ENCODE measurements around the gene SLC2A11. TPM values are rescaled to one million over a fixed set of nuclear protein-coding genes. Genes with fewer than 3 reads are reported as not detected.
"Not testable (repeated sequence)": the region's sequence is repeated elsewhere in the genome, so short reads cannot be mapped to it uniquely, and the experiment has no call there.

The SLC2A11 gene
- total and polyA plus RNA-seq, 2 experiments from 2014 or later: 6.1 to 16.6 TPM

DNA sequence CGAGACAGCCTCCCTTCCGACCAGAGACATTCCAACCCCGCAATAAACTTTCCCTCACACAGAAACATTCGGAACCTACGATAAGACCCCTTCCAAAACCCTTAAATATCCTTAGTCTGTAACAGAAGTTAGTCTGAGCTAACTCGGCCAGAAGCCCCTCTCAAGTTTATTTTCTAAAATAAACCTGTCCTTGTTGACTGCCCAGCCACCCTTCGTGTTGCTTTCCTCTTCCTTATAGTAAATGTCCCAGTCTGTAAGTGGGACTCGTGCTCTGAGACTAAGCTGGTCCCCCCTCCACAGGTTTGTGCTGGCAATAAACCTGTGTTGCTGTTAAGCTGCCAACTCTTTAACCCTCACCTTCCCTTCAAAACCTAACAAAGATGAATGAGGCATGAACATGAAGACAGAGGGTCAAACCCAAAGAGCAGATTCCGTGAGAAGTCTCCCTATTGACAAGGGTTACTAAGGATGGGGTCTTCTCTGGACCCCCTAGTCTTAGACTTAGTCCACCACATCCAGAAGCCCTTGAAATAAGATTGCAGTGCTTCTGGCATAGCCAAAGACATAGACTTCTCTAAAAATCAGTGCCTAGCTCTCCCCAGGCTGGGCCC, 54.7 kb downstream of the SLC2A11 start:
- in situ Hi-C loops (cut with MboI): no loop called here
- H3F3A ChIP-seq (ENCODE audit: insufficient read depth): peaks cover 17% of the 10 kb centered on the region
- H3K4me1 ChIP-seq (ENCODE audit: insufficient read depth): peaks cover 6% of the 10 kb centered on the region
- H3K27ac ChIP-seq: no peak overlapping the region
- no peaks in the 10 kb centered on the region for H4K20me1 ChIP-seq (ENCODE audit: insufficient read depth)
- no peak overlapping the region for H3K9ac ChIP-seq
- no peak overlapping the region for H2AFZ ChIP-seq
- TF ChIP-seq EZH2phosphoT487 (IDR thresholded peaks at IDR 0.05; ENCODE audit: insufficient read depth, low read depth) (no peak), EZH2 (IDR thresholded peaks at IDR 0.05; ENCODE audit: insufficient read depth, poor library complexity, severe bottlenecking) (no peak)
- no peak overlapping the region for H3K4me2 ChIP-seq (ENCODE audit: unreplicated experiment)
- DNase-seq: no peak
- WGBS, 2 experiments (ENCODE audit: low coverage in 1 of 2, low lambda C conversion rate in 2 of 2, missing lambda C conversion rate in 2 of 2): 89 to 90% methylated on average over 9 of the region's 9 CpGs
- H3K36me3 ChIP-seq (ENCODE audit: low read depth): no peaks in the 10 kb centered on the region
- no peaks in the 10 kb centered on the region for H3K9me3 ChIP-seq (ENCODE audit: low read depth)
- no peak overlapping the region for H3K4me3 ChIP-seq
- H3K79me2 ChIP-seq (ENCODE audit: insufficient read depth): no peaks in the 10 kb centered on the region
- no peaks in the 10 kb centered on the region for H3K9me2 ChIP-seq (ENCODE audit: insufficient read depth)
- no peaks in the 10 kb centered on the region for H3K27me3 ChIP-seq (replicated peaks; ENCODE audit: insufficient read depth)

DNA sequence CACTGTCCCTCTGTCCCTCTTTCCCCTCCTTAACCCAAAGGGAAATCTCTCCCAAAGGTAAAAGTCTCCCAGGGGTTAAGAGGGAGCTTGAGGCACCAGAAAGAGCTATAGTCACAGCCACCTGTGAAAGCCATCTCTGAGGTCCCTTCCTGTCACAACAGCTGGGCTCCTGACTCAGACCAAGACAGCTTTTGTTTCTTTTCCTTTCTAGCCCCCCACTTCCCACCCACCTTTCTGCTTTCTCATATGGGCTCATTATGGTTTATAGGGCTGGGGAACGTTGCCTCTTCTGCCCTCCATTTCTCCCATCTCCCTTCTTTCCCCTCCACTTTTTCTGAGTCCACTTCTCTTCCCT, 55.6 kb downstream of the SLC2A11 start:
- peak overlapping the region; percentile 87 for H2AFZ ChIP-seq
- H3K9me2 ChIP-seq (ENCODE audit: insufficient read depth): no peaks in the 10 kb centered on the region
- H3K4me1 ChIP-seq (ENCODE audit: insufficient read depth): peaks cover 6% of the 10 kb centered on the region
- H3F3A ChIP-seq (ENCODE audit: insufficient read depth): peaks cover 17% of the 10 kb centered on the region
- in situ Hi-C loops (cut with MboI): no loop called here
- no peaks in the 10 kb centered on the region for H4K20me1 ChIP-seq (ENCODE audit: insufficient read depth)
- H3K27ac ChIP-seq: peak overlapping the region; percentile 75
- peak overlapping the region; percentile 85 for H3K4me2 ChIP-seq (ENCODE audit: unreplicated experiment)
- no peaks in the 10 kb centered on the region for H3K9me3 ChIP-seq (ENCODE audit: low read depth)
- no peaks in the 10 kb centered on the region for H3K36me3 ChIP-seq (ENCODE audit: low read depth)
- peak overlapping the region; percentile 89 for H3K9ac ChIP-seq
- no peak for DNase-seq
- H3K4me3 ChIP-seq: peak overlapping the region; percentile 86
- no peaks in the 10 kb centered on the region for H3K27me3 ChIP-seq (replicated peaks; ENCODE audit: insufficient read depth)
- 0% methylated on average over 1 of the region's 1 CpG for WGBS, 2 experiments (ENCODE audit: low coverage in 1 of 2, low lambda C conversion rate in 2 of 2, missing lambda C conversion rate in 2 of 2)
- TF ChIP-seq EZH2phosphoT487 (IDR thresholded peaks at IDR 0.05; ENCODE audit: insufficient read depth, low read depth) (no peak), EZH2 (IDR thresholded peaks at IDR 0.05; ENCODE audit: insufficient read depth, poor library complexity, severe bottlenecking) (no peak)
- no peaks in the 10 kb centered on the region for H3K79me2 ChIP-seq (ENCODE audit: insufficient read depth)

DNA sequence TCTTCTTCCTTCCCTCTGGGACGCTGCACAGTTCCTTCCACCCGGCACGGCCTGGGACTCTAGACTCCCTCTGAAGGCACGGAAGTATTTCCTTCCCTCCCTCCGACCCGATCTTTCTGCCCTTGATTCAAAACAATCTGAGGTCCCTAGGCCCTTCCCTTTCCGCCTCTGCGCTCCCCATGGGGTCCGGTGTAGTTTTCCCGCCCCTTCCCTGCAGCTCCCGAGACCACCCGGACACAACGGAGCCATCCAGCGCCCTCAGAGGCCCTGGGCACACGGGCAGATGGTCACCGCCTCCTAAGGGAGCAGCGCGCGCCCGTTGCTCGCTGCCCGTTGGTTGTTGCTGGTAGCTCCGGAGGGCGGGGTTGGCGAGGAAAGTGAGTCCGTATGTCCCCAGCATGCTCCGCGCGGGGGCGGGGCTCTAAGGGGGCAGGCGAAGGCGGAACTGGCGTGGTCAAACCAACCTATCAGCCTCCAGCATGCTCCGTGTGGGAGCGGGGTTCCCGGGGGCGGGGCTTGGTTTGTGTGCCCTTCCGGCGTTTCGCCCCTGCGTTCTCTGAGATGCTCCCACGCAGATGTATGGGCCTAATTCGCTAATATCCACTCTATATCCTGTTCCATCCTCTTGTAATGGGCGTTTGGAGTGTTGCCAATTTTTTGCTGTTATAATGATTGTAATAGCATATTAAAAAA, 56.1 kb downstream of the SLC2A11 start:
- in situ Hi-C loops (cut with MboI): no loop called here
- Histone ChIP-seq H3K9me3 (ENCODE audit: low read depth) (no peaks in the 10 kb centered on the region), H4K20me1 (ENCODE audit: insufficient read depth) (no peaks in the 10 kb centered on the region), H3F3A (ENCODE audit: insufficient read depth) (peaks cover 17% of the 10 kb centered on the region), H3K9ac (peak overlapping the region; percentile 89), H3K4me3 (peak overlapping the region; percentile 86), H3K79me2 (ENCODE audit: insufficient read depth) (no peaks in the 10 kb centered on the region), H3K36me3 (ENCODE audit: low read depth) (no peaks in the 10 kb centered on the region), H3K27me3 (replicated peaks; ENCODE audit: insufficient read depth) (no peaks in the 10 kb centered on the region), H3K4me1 (ENCODE audit: insufficient read depth) (peaks cover 6% of the 10 kb centered on the region), H3K9me2 (ENCODE audit: insufficient read depth) (no peaks in the 10 kb centered on the region), H3K27ac (peak overlapping the region; percentile 75), H3K4me2 (ENCODE audit: unreplicated experiment) (peak overlapping the region; percentile 85), H2AFZ (peak overlapping the region; percentile 87)
- DNase-seq: peak; percentile 100
- 1% methylated on average over 44 of the region's 44 CpGs for WGBS, 2 experiments (ENCODE audit: low coverage in 1 of 2, low lambda C conversion rate in 2 of 2, missing lambda C conversion rate in 2 of 2)
- no peak for TF ChIP-seq EZH2 (IDR thresholded peaks at IDR 0.05; ENCODE audit: insufficient read depth, poor library complexity, severe bottlenecking)
- no peak for TF ChIP-seq EZH2phosphoT487 (IDR thresholded peaks at IDR 0.05; ENCODE audit: insufficient read depth, low read depth)

DNA sequence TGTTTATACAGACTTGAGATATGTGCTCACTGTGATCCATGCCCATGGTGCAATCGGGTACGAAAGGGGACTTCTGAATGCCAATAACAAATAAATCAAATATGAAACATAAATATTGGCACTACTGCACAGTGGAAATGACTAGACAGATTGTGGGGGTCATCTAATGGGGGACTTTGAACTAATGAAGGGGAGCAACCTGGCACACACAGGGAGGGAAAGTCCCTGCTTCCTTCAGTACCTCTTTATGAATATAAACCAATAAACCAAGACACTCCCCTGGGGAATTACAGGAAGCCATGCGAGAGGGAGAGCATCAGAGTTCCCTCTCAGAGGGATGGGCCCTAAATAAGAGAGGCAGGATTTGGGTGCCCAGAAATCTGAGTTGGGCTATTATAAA, 57.6 kb downstream of the SLC2A11 start:
- Histone ChIP-seq H4K20me1 (ENCODE audit: insufficient read depth) (no peaks in the 10 kb centered on the region), H3K9me3 (ENCODE audit: low read depth) (no peaks in the 10 kb centered on the region), H3F3A (ENCODE audit: insufficient read depth) (peaks cover 17% of the 10 kb centered on the region), H2AFZ (no peak overlapping the region), H3K4me3 (no peak overlapping the region), H3K27ac (no peak overlapping the region), H3K4me1 (ENCODE audit: insufficient read depth) (peaks cover 6% of the 10 kb centered on the region), H3K9ac (no peak overlapping the region), H3K27me3 (replicated peaks; ENCODE audit: insufficient read depth) (no peaks in the 10 kb centered on the region), H3K79me2 (ENCODE audit: insufficient read depth) (no peaks in the 10 kb centered on the region; the same call in 1 of the 2 replicates), H3K4me2 (ENCODE audit: unreplicated experiment) (no peak overlapping the region), H3K9me2 (ENCODE audit: insufficient read depth) (no peaks in the 10 kb centered on the region), H3K36me3 (ENCODE audit: low read depth) (no peaks in the 10 kb centered on the region)
- no peak for TF ChIP-seq EZH2phosphoT487 (IDR thresholded peaks at IDR 0.05; ENCODE audit: insufficient read depth, low read depth)
- no peak for TF ChIP-seq EZH2 (IDR thresholded peaks at IDR 0.05; ENCODE audit: insufficient read depth, poor library complexity, severe bottlenecking)
- WGBS, 2 experiments (ENCODE audit: low coverage in 1 of 2, low lambda C conversion rate in 2 of 2, missing lambda C conversion rate in 2 of 2): 83 to 86% methylated on average over 3 of the region's 3 CpGs
- in situ Hi-C loops (cut with MboI): no loop called here
- DNase-seq: no peak

DNA sequence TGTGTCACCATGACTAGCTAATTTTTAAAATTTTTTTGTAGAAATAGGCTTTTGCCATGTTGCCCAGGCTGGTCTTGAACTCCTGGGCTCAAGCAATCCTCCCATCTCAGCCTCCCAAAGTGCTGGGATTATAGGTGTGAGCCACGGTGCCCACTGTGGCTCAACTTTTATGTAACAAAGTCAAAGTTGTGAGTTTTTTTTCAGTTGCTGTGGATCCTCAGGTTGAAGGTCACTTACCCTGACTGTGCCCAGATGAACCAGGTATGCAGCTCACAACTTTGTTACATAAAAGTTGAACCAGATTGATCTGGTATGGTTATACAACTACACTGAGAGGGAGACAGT, 62.6 kb downstream of the SLC2A11 start:
- H4K20me1 ChIP-seq (ENCODE audit: insufficient read depth); H3K9me2 ChIP-seq (ENCODE audit: insufficient read depth); H3K4me2 ChIP-seq (ENCODE audit: unreplicated experiment); H3F3A ChIP-seq (ENCODE audit: insufficient read depth); DNase-seq; H3K4me1 ChIP-seq (ENCODE audit: insufficient read depth); H3K27me3 ChIP-seq (replicated peaks; ENCODE audit: insufficient read depth); H3K27ac ChIP-seq; H3K9ac ChIP-seq; H3K9me3 ChIP-seq (ENCODE audit: low read depth); H2AFZ ChIP-seq; H3K79me2 ChIP-seq (ENCODE audit: insufficient read depth); H3K36me3 ChIP-seq (ENCODE audit: low read depth); H3K4me3 ChIP-seq; in situ Hi-C loops (cut with MboI): not testable (repeated sequence)
- 86 to 94% methylated on average over 1 of the region's 1 CpG for WGBS, 2 experiments (ENCODE audit: low coverage in 1 of 2, low lambda C conversion rate in 2 of 2, missing lambda C conversion rate in 2 of 2)

DNA sequence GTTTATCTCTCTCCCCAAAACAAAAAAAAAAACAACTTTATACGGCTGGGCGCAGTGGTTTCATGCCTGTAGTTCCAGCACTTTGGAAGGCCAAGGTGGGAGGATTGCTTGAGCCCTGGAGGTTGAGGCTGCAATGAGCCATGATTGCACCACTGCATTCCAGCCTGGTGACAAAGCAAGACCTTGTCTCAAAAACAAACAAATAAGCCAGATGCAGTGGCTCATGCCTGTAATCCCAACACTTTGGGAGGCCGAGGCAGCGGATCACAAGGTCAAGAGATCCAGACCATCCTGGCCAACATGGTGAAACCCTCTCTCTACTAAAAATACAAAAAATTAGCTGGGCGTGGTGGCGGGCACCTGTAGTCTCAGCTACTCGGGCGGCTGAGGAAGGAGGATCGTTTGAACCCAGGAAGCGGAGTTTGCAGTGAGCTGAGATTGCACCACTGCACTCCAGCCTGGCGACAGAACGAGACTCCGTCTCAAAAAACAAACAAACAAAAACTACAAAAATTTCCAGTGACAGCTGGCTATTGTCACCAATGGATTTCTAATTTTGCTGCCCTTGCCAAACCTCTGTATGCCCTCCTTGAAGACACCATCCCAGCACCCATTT, 64.0 kb downstream of the SLC2A11 start:
- peaks cover 11% of the 10 kb centered on the region; the same call in 1 of the 2 replicates for H3K36me3 ChIP-seq (ENCODE audit: low read depth)
- H3K9me2 ChIP-seq (ENCODE audit: insufficient read depth); H3K9me3 ChIP-seq (ENCODE audit: low read depth); H4K20me1 ChIP-seq (ENCODE audit: insufficient read depth); H3K4me3 ChIP-seq; in situ Hi-C loops (cut with MboI); H3F3A ChIP-seq (ENCODE audit: insufficient read depth); H3K79me2 ChIP-seq (ENCODE audit: insufficient read depth); H3K9ac ChIP-seq; H3K27me3 ChIP-seq (replicated peaks; ENCODE audit: insufficient read depth); H2AFZ ChIP-seq; H3K4me2 ChIP-seq (ENCODE audit: unreplicated experiment); H3K27ac ChIP-seq; H3K4me1 ChIP-seq (ENCODE audit: insufficient read depth): not testable (repeated sequence)
- DNase-seq: peak; percentile 27
- 86 to 97% methylated on average over 13 of the region's 13 CpGs for WGBS, 2 experiments (ENCODE audit: low coverage in 1 of 2, low lambda C conversion rate in 2 of 2, missing lambda C conversion rate in 2 of 2)

Measured in GM23248 (cell line).